Activated CD8-positive, alpha-beta T cell treated with anti-CD3 and anti-CD28 coated beads for 36 hours (primary cell): ENCODE measurements around the gene RTRAF. TPM values are rescaled to one million over a fixed set of nuclear protein-coding genes. Genes with fewer than 3 reads are reported as not detected.

Source experiments
- ATAC-seq: fragments of 200-7000 bp; cut with Tn5 transposase; one replicate; pipeline ENCODE4 v1.10.0; 2021; ENCODE audit warnings: mild to moderate bottlenecking, moderate library complexity
- CTCF ChIA-PET: fragments of 350-600 bp; sonication (Branson Sonifier 250); formaldehyde crosslinking; loops from one replicate; lab custom pipeline; 2021; ENCODE audit warnings: antibody characterized with exemption; lab: Charles Lee
- POLR2A ChIA-PET: fragments of 350-600 bp; sonication (Branson Sonifier 250); formaldehyde crosslinking; loops from one replicate; lab custom pipeline; 2021; ENCODE audit warnings: antibody characterized with exemption; lab: Charles Lee
- DNase-seq: peaks from one replicate; pipeline ENCODE4 v3.0.0-alpha.2; 2020
- H3K27ac Mint-ChIP-seq: one replicate; pipeline ENCODE4 v1.8.0; 2021; ENCODE audit warnings: mild to moderate bottlenecking, mixed read lengths
- H3K27me3 Mint-ChIP-seq: one replicate; pipeline ENCODE4 v1.8.0; 2021; ENCODE audit warnings: mixed read lengths
- H3K36me3 Mint-ChIP-seq: one replicate; pipeline ENCODE4 v1.8.0; 2021; ENCODE audit warnings: low read depth, mixed read lengths
- H3K4me1 Mint-ChIP-seq: one replicate; pipeline ENCODE4 v1.8.0; 2021; ENCODE audit warnings: low read depth, mixed read lengths
- H3K4me3 Mint-ChIP-seq: one replicate; pipeline ENCODE4 v1.8.0; 2021; ENCODE audit warnings: mild to moderate bottlenecking, moderate library complexity, mixed read lengths
- H3K9me3 Mint-ChIP-seq: one replicate; pipeline ENCODE4 v1.8.0; 2021; ENCODE audit warnings: mixed read lengths
- intact Hi-C: fragments of 100-400 bp; cut with micrococcal nuclease; formaldehyde crosslinking; loops from one replicate; pipeline ENCODE4 v1.10.0; 2022
- total RNA-seq, 2 experiments: library from RNA; stranded (reverse); gene quantifications; one replicate each; pipeline ENCODE4 v1.2.3, GENCODE V29; 2021
- TF ChIP-seq, protein P1 (sequence below): fragments of 200-600 bp; IDR thresholded peaks from one replicate; pipeline ENCODE4 v1.8.0; 2022; ENCODE audit warnings: antibody characterized with exemption, mild to moderate bottlenecking

The RTRAF gene
- total RNA-seq, 2 experiments from 2014 or later: 230 to 235 TPM

DNA sequence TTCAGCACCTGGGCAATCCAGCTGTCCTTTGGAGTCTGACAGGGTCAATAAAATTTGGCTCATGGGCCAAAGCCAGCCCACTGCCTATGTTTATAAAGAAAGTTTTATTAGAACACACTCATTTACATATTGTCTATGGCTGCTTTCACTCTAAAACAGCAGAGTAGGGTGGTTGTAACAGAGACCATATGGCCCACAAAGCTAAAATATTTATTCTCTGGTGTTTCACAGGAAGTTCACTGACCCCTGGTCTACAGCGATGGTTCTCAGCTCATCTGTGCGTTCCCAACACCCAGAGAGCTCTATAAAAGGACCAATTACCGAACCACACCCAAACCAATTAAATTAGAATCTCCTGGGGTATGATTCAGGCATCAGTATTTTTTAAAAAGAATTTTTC, 37.7 kb upstream of the RTRAF start:
- H3K4me3 Mint-ChIP-seq: no peak overlapping the region
- H3K36me3 Mint-ChIP-seq: peaks cover 85% of the 10 kb centered on the region
- no peaks in the 10 kb centered on the region for H3K27me3 Mint-ChIP-seq
- ChIA-PET CTCF (interaction anchor here (1.0 to 1.1 kb wide), 2 partner anchors 19 to 27 kb away, joined by 3 read pairs; no protein-coding TSS in a partner anchor), POLR2A (no interaction called here)
- TF ChIP-seq, protein P1, sequence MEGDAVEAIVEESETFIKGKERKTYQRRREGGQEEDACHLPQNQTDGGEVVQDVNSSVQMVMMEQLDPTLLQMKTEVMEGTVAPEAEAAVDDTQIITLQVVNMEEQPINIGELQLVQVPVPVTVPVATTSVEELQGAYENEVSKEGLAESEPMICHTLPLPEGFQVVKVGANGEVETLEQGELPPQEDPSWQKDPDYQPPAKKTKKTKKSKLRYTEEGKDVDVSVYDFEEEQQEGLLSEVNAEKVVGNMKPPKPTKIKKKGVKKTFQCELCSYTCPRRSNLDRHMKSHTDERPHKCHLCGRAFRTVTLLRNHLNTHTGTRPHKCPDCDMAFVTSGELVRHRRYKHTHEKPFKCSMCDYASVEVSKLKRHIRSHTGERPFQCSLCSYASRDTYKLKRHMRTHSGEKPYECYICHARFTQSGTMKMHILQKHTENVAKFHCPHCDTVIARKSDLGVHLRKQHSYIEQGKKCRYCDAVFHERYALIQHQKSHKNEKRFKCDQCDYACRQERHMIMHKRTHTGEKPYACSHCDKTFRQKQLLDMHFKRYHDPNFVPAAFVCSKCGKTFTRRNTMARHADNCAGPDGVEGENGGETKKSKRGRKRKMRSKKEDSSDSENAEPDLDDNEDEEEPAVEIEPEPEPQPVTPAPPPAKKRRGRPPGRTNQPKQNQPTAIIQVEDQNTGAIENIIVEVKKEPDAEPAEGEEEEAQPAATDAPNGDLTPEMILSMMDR: no peak
- no peak overlapping the region for H3K27ac Mint-ChIP-seq
- intact Hi-C loops: no loop called here
- DNase-seq (no peak), ATAC-seq (no peak)
- peaks cover 9% of the 10 kb centered on the region for H3K9me3 Mint-ChIP-seq
- peaks cover 5% of the 10 kb centered on the region for H3K4me1 Mint-ChIP-seq

DNA sequence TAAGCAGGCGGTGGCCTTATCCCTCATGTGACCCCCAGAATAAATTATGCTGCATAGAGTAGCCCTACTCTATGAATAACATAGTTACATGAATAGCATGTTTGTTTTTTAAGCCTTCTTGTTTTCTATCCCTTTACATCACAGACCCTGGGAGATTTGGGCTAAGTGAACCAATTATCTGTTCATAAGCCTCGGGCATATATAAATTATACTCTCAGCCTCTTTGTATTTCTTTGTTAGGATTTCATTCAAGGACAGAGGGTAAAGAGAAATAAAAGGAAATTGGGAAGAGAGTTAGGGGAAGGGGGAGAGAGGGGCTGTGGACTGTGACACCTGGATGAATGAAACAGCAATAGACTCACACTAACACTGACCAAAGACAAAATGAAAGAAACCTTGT, 35.3 kb upstream of the RTRAF start:
- DNase-seq: no peak
- Mint-ChIP-seq H3K4me1 (peaks cover 18% of the 10 kb centered on the region), H3K4me3 (no peak overlapping the region), H3K27me3 (no peaks in the 10 kb centered on the region), H3K36me3 (peaks cover 90% of the 10 kb centered on the region), H3K9me3 (peaks cover 20% of the 10 kb centered on the region), H3K27ac (no peak overlapping the region)
- TF ChIP-seq, protein P1: no peak
- ATAC-seq: no peak
- CTCF ChIA-PET: interaction anchor here (1.0 to 1.1 kb wide), 3 partner anchors 9 to 176 kb away, joined by 3 read pairs; no protein-coding TSS in a partner anchor
- intact Hi-C loops: no loop called here
- POLR2A ChIA-PET: no interaction called here

DNA sequence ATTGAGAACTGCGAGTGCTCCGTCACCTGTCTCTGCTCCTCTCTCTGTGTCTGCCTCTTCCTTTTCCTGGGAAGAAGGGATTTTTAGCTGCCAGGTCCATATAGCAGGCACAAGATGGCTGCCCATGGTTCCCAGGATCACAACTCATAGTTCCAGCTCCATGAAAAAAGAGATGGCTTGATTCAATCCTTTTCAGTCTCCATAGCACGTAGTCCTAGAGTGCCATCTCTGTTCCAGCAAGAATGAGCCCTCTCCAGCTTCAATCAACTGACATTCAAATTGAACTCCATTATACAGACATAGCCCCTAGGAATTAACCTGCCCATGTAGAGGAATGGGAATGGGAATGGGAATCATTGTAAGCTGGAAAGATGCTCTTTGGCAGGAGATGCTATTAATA, 34.7 kb upstream of the RTRAF start:
- H3K27me3 Mint-ChIP-seq: no peaks in the 10 kb centered on the region
- H3K9me3 Mint-ChIP-seq: peaks cover 25% of the 10 kb centered on the region
- ChIA-PET CTCF (interaction anchor here (1.0 to 1.1 kb wide), 3 partner anchors 8 to 177 kb away, joined by 3 read pairs; no protein-coding TSS in a partner anchor), POLR2A (no interaction called here)
- H3K4me1 Mint-ChIP-seq: peaks cover 18% of the 10 kb centered on the region
- no peak for DNase-seq
- TF ChIP-seq, protein P1: no peak
- no peak for ATAC-seq
- H3K27ac Mint-ChIP-seq: peak overlapping the region; percentile 9
- H3K36me3 Mint-ChIP-seq: peaks cover 94% of the 10 kb centered on the region
- no peak overlapping the region for H3K4me3 Mint-ChIP-seq
- intact Hi-C loops: no loop called here

DNA sequence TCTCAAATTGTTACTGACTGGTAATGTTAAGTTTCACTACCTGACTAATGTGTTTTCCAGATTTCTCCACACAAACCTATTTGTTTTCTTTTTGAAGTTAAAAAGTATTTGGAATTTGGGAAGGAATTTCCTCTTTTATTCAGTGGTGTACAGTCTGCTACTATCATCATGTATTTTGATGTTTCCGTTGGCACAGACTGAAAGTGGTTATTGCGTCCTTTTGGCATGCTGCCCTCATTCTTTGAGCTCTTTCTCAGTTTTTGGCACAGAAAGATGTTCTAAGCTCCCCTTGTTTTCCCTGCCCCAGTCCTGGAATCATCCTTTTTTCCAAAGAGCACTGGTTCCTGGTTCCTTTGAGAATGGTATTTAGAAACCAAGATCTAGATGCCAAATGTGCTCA, 31.4 kb upstream of the RTRAF start:
- ChIA-PET CTCF (no interaction called here), POLR2A (interaction anchor here (0.6 kb wide), 1 partner anchor 36 kb away, joined by 3 read pairs; no protein-coding TSS in a partner anchor)
- H3K4me1 Mint-ChIP-seq: peaks cover 44% of the 10 kb centered on the region
- H3K27ac Mint-ChIP-seq: no peak overlapping the region
- H3K4me3 Mint-ChIP-seq: no peak overlapping the region
- peaks cover 88% of the 10 kb centered on the region for H3K36me3 Mint-ChIP-seq
- peaks cover 32% of the 10 kb centered on the region for H3K9me3 Mint-ChIP-seq
- DNase-seq (no peak), ATAC-seq (no peak)
- intact Hi-C loops: no loop called here
- H3K27me3 Mint-ChIP-seq: no peaks in the 10 kb centered on the region
- TF ChIP-seq, protein P1: no peak

DNA sequence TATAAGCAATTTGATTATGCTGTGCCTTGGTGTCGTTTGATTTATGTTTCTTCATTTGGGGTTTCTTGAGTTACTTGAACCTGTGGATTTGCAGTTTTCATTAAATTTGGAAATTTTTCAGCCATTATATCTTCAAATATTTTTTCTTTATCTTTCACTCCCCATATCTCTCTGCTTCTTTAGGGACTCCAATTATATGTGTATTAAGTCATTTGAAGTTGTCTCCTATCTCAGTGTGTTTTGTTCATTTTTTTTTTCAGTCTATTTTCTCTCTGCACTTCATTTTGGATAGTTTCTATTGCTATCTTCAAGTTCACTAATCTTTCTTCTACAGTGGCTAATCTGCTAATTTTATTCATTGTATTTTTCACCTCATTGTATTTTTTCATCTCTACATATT, 29.4 kb upstream of the RTRAF start:
- Mint-ChIP-seq H3K27me3 (no peaks in the 10 kb centered on the region), H3K4me3 (no peak overlapping the region), H3K36me3 (peaks cover 79% of the 10 kb centered on the region), H3K9me3 (peaks cover 32% of the 10 kb centered on the region), H3K27ac (no peak overlapping the region), H3K4me1 (peaks cover 51% of the 10 kb centered on the region)
- CTCF ChIA-PET: no interaction called here
- POLR2A ChIA-PET: no interaction called here
- no peak for ATAC-seq
- intact Hi-C loops: no loop called here
- no peak for DNase-seq
- TF ChIP-seq, protein P1: no peak
